ENCODE data around the gene PTOV1. TPM values are rescaled to one million over a fixed set of nuclear protein-coding genes. Genes with fewer than 3 reads are reported as not detected.

Gene PTOV1
- total and polyA plus RNA-seq, 2 donors (not counting 1 experiment from before 2014, with no cell fraction given): 144 to 230 TPM

- peaks cover 22% of the 10 kb centered on the region for H4K20me1 ChIP-seq (ENCODE audit: control insufficient read depth, insufficient read depth, low read length, poor library complexity, severe bottlenecking)
- peaks cover 29% of the 10 kb centered on the region for H3K4me1 Mint-ChIP-seq
- H3K79me2 ChIP-seq (ENCODE audit: control insufficient read depth, insufficient read depth, low read length): peaks cover 36% of the 10 kb centered on the region
- H3K27me3 ChIP-seq (replicated peaks in 1 of 4; ENCODE audit: control extremely low read depth in 1 of 4, control insufficient read depth in 3 of 4, insufficient read depth in 4 of 4, low read length in 3 of 4): no peaks in the 10 kb centered on the region
- H3K4me3 ChIP-seq (ENCODE audit: control extremely low read depth in 1 of 5, extremely low read depth in 1 of 5, insufficient read depth in 1 of 5, low read depth in 2 of 5, low read length in 4 of 5): no peak overlapping the region
- ATAC-seq (ENCODE audit: low read depth): no peak
- H3K9me3 Mint-ChIP-seq (ENCODE audit: insufficient read depth): no peaks in the 10 kb centered on the region
- intact Hi-C loops (cut with micrococcal nuclease): no loop called here
- no peaks in the 10 kb centered on the region for H3K9me3 ChIP-seq (ENCODE audit: control extremely low read depth in 1 of 3, control insufficient read depth in 2 of 3, insufficient read depth in 1 of 3, low read length in 2 of 3)
- TF ChIP-seq EZH2 (IDR thresholded peaks at IDR 0.05; ENCODE audit: borderline replicate concordance, insufficient read depth, low read depth, low read length, poor library complexity, severe bottlenecking) (no peak), CTCF (IDR thresholded peaks at IDR 0.05) (no peak)
- H3K27me3 Mint-ChIP-seq: no peaks in the 10 kb centered on the region
- no peak overlapping the region for H2AFZ ChIP-seq (ENCODE audit: insufficient read depth, low read depth, low read length, poor library complexity, severe bottlenecking)
- no peak overlapping the region for H3K4me3 Mint-ChIP-seq
- H3K36me3 ChIP-seq (replicated peaks in 1 of 2; ENCODE audit: control extremely low read depth in 1 of 2, control insufficient read depth in 1 of 2, extremely low read depth in 1 of 2, insufficient read depth in 2 of 2, low read length in 1 of 2): peaks cover 0 to 16% of the 10 kb centered on the region in 2 experiments
- peaks cover 19 to 28% of the 10 kb centered on the region in 2 donors for H3K4me1 ChIP-seq (ENCODE audit: control insufficient read depth in 2 of 2, insufficient read depth in 2 of 2, low read length in 2 of 2)
- H3K9ac ChIP-seq (ENCODE audit: low read length): no peak overlapping the region
- no peak overlapping the region for H3K27ac ChIP-seq (ENCODE audit: low read length in 2 of 2)
- no peak for DNase-seq
- CTCF ChIA-PET: no interaction called here
- WGBS (ENCODE audit: insufficient coverage): 90% methylated on average over 3 of the region's 4 CpGs
- H3K27ac Mint-ChIP-seq: no peak overlapping the region
- H3K4me2 ChIP-seq (replicated peaks; ENCODE audit: low read depth, low read length, poor library complexity, severe bottlenecking): peak overlapping the region; percentile 93
- POLR2A ChIA-PET: interaction anchor here (0.6 to 2.6 kb wide), 5 partner anchors 10 to 235 kb away, joined by 3 to 23 read pairs (median 4); partner anchors contain the start of genes PRMT1, PTOV1 and RRAS
Observed at GRCh38 chr19:49875177-49875576, 24.2 kb downstream of the PTOV1 start.

- peaks cover 36% of the 10 kb centered on the region for H3K79me2 ChIP-seq (ENCODE audit: control insufficient read depth, insufficient read depth, low read length)
- H3K9me3 ChIP-seq (ENCODE audit: control extremely low read depth in 1 of 3, control insufficient read depth in 2 of 3, insufficient read depth in 1 of 3, low read length in 2 of 3): no peaks in the 10 kb centered on the region
- peak; percentile 60 for DNase-seq
- H3K9ac ChIP-seq (ENCODE audit: low read length): peak overlapping the region; percentile 99
- peak overlapping the region; percentile 83 for H2AFZ ChIP-seq (ENCODE audit: insufficient read depth, low read depth, low read length, poor library complexity, severe bottlenecking)
- H3K4me3 ChIP-seq (ENCODE audit: control extremely low read depth in 1 of 5, extremely low read depth in 1 of 5, insufficient read depth in 1 of 5, low read depth in 2 of 5, low read length in 4 of 5): peak overlapping the region; percentile 80 to 96 (median 95)
- H4K20me1 ChIP-seq (ENCODE audit: control insufficient read depth, insufficient read depth, low read length, poor library complexity, severe bottlenecking): peaks cover 29% of the 10 kb centered on the region
- Mint-ChIP-seq H3K4me3 (no peak overlapping the region), H3K27me3 (no peaks in the 10 kb centered on the region), H3K27ac (no peak overlapping the region), H3K9me3 (ENCODE audit: insufficient read depth) (no peaks in the 10 kb centered on the region), H3K4me1 (peaks cover 25% of the 10 kb centered on the region)
- no peak for TF ChIP-seq EZH2 (IDR thresholded peaks at IDR 0.05; ENCODE audit: borderline replicate concordance, insufficient read depth, low read depth, low read length, poor library complexity, severe bottlenecking)
- no peak for TF ChIP-seq CTCF (IDR thresholded peaks at IDR 0.05)
- peak overlapping the region; percentile 93 for H3K4me2 ChIP-seq (replicated peaks; ENCODE audit: low read depth, low read length, poor library complexity, severe bottlenecking)
- intact Hi-C loops (cut with micrococcal nuclease): loop anchor here (1.0 to 2.0 kb wide), 5 partner anchors 25 to 1003 kb away; partner anchors contain the start of genes PPP1R15A, PRR12, PTOV1 and SNRNP70
- POLR2A ChIA-PET: interaction anchor here (0.6 to 2.6 kb wide), 16 partner anchors 9 to 1257 kb away, joined by 3 to 30 read pairs (median 6); partner anchors contain the start of genes AP2A1, ATF5, FUZ and NUP62
- H3K36me3 ChIP-seq (replicated peaks in 1 of 2; ENCODE audit: control extremely low read depth in 1 of 2, control insufficient read depth in 1 of 2, extremely low read depth in 1 of 2, insufficient read depth in 2 of 2, low read length in 1 of 2): peaks cover 0 to 23% of the 10 kb centered on the region in 2 experiments
- CTCF ChIA-PET: interaction anchor here (0.6 to 1.5 kb wide), 3 partner anchors 26 to 108 kb away, joined by 3 to 4 read pairs (median 3); no protein-coding TSS in a partner anchor
- under 1% methylated on average over 26 of the region's 28 CpGs for WGBS (ENCODE audit: insufficient coverage)
- peak overlapping the region; percentile 94 to 98 for H3K27ac ChIP-seq (ENCODE audit: low read length in 2 of 2)
- H3K4me1 ChIP-seq (ENCODE audit: control insufficient read depth in 2 of 2, insufficient read depth in 2 of 2, low read length in 2 of 2): peaks cover 12 to 20% of the 10 kb centered on the region in 2 donors
- no peak for ATAC-seq (ENCODE audit: low read depth)
- H3K27me3 ChIP-seq (replicated peaks in 1 of 4; ENCODE audit: control extremely low read depth in 1 of 4, control insufficient read depth in 3 of 4, insufficient read depth in 4 of 4, low read length in 3 of 4): no peaks in the 10 kb centered on the region
Observed at GRCh38 chr19:49875857-49876421, 25.0 kb downstream of the PTOV1 start.
